Body of pancreas (tissue), 4 donors: Measurements from ENCODE around the gene ARID3A. TPM values are rescaled to one million over a fixed set of nuclear protein-coding genes. Genes with fewer than 3 reads are reported as not detected.
"Not testable (repeated sequence)": the region's sequence is repeated elsewhere in the genome, so short reads cannot be mapped to it uniquely, and the experiment has no call there.

Experiments
- ATAC-seq: fragments of 150-250 bp; one replicate; pipeline ENCODE4 v1.9.1; 2016
- DNase-seq, 4 donors: peaks; one replicate each; pipeline ENCODE4 v3.0.0-alpha.2; 2019
- H3K27ac ChIP-seq, 4 donors: fragments of 200-600 bp; sonication (generic); 1 replicate in 3 of 4; 2 replicates in 1 of 4; pipeline versions ENCODE4 v1.5.1 to v1.6.1; 2016 to 2019; ENCODE audit warnings: mild to moderate bottlenecking in 1 of 4, mixed read lengths in 1 of 4, moderate library complexity in 1 of 4
- H3K27me3 ChIP-seq, 2 donors: fragments of 200-600 bp; sonication (generic); one replicate each; pipeline ENCODE4 v1.6.0; 2016; ENCODE audit warnings: mild to moderate bottlenecking in 1 of 2
- H3K36me3 ChIP-seq, 2 donors: fragments of 200-600 bp; sonication (generic); replicated peaks in 1 of 2; 2 replicates each; pipeline ENCODE4 v1.5.1; 2016; ENCODE audit warnings: low read depth in 2 of 2; ENCODE audit not compliant: insufficient read depth in 1 of 2
- H3K4me1 ChIP-seq: fragments of 200-600 bp; sonication (generic); one replicate; pipeline ENCODE4 v1.6.0; 2016
- H3K4me3 ChIP-seq, 2 donors: fragments of 200-600 bp; sonication (generic); 1 replicate in 1 of 2; 2 replicates in 1 of 2; pipeline ENCODE4 v1.5.1; 2016 to 2019
- H3K9me3 ChIP-seq, 3 donors: fragments of 200-600 bp; sonication (generic); 1 replicate in 2 of 3; 2 replicates in 1 of 3; pipeline ENCODE4 v1.5.1; 2016
- POLR2A ChIP-seq, 3 donors: fragments of 450-650 bp; IDR thresholded peaks; one replicate each; pipeline ENCODE4 v1.6.1; 2016; ENCODE audit warnings: antibody characterized with exemption in 3 of 3, mild to moderate bottlenecking in 2 of 3
- WGBS, 2 donors: methylation state at CpG; one replicate each; pipeline ENCODE4 v1.1.5; 2017; 5-methylcytosine and 5-hydroxymethylcytosine counted together
- intact Hi-C: fragments of 100-400 bp; cut with DNase I; formaldehyde crosslinking; loops from one replicate; pipeline ENCODE4 v1.15.1; 2023
- total RNA-seq, 2 donors: library from RNA; depleted of rRNA; stranded (reverse); fragments of >200 nt; gene quantifications; one replicate each; pipeline ENCODE4 v1.1.0, GENCODE V29; 2016
- TF ChIP-seq, protein P1 (sequence below), 7 experiments: fragments of 450-650 bp in 4 of 7; fragments of 200-600 bp in 3 of 7; sonication (generic) in 3 of 7; IDR thresholded peaks; one replicate each; pipeline ENCODE4 v1.5.1; 2016 to 2019; ENCODE audit warnings: antibody characterized with exemption in 7 of 7

Gene ARID3A, protein sequence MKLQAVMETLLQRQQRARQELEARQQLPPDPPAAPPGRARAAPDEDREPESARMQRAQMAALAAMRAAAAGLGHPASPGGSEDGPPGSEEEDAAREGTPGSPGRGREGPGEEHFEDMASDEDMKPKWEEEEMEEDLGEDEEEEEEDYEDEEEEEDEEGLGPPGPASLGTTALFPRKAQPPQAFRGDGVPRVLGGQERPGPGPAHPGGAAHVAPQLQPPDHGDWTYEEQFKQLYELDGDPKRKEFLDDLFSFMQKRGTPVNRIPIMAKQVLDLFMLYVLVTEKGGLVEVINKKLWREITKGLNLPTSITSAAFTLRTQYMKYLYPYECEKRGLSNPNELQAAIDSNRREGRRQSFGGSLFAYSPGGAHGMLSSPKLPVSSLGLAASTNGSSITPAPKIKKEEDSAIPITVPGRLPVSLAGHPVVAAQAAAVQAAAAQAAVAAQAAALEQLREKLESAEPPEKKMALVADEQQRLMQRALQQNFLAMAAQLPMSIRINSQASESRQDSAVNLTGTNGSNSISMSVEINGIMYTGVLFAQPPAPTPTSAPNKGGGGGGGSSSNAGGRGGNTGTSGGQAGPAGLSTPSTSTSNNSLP
- 1 to 10 TPM; 3.1 to 5.9 TPM for total RNA-seq

DNA sequence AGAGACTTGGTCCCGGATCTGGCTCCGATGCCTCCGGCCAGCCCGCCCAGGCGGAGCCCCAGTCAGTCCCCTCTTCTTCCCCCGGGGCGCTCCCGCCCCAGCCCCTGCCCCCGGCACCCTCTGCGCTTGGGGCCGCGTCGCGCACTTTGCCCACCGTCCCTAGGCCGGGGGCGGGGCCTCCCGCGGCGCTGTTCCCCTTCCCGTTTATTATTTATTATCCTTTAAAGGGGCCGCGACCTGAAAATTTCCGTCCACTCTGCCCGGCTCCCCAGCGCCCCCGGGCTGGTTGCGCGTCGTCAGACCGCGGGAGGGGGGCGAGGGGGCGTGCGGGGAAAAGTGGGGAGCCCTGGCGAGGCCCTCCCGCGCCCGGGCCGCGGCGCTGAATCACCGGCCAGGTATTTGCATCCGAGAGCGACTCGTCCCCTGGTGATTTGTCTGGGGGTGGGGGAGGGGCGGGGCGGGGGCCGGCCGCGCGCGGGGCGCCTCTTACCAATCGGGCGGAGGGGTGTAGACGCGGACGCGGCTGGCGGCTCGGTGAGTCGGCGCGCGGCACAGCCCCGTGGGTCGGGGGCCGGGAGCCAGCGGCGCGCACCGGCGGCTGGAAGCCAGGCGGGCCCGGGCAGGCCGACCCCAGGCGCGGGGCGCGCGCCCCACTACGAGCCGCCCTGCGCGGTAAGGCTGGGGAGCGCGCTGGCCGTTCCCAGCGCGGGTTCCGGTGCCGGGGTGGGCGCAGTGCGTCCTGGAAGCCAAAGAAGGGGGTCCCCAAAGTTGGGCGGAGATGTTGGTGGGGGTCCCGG lies at the start of gene ARID3A:
Gene ARID3A (plus strand): TSS at position 510 of the 797 bp plus-strand sequence. CDS start 3,494 bp downstream, outside the sequence.
- H3K4me1 ChIP-seq = peaks cover 28% of the 10 kb centered on the region
- WGBS, 2 donors = 0 to 1% methylated on average over 8 to 94 of the region's 97 CpGs
- ATAC-seq (peak; percentile 85), DNase-seq (peak; percentile 80 to 83 (median 82))
- H3K27me3 ChIP-seq = no peaks in the 10 kb centered on the region
- no peaks in the 10 kb centered on the region for H3K9me3 ChIP-seq
- peak within 1 kb of the TSS; percentile 74 to 84 for H3K4me3 ChIP-seq
- H3K36me3 ChIP-seq = no peaks in the 10 kb centered on the region
- TF ChIP-seq POLR2A (IDR thresholded peaks at IDR 0.05) = peak in 2 of 3 donors; percentile 9 to 20
- TF ChIP-seq, protein P1, sequence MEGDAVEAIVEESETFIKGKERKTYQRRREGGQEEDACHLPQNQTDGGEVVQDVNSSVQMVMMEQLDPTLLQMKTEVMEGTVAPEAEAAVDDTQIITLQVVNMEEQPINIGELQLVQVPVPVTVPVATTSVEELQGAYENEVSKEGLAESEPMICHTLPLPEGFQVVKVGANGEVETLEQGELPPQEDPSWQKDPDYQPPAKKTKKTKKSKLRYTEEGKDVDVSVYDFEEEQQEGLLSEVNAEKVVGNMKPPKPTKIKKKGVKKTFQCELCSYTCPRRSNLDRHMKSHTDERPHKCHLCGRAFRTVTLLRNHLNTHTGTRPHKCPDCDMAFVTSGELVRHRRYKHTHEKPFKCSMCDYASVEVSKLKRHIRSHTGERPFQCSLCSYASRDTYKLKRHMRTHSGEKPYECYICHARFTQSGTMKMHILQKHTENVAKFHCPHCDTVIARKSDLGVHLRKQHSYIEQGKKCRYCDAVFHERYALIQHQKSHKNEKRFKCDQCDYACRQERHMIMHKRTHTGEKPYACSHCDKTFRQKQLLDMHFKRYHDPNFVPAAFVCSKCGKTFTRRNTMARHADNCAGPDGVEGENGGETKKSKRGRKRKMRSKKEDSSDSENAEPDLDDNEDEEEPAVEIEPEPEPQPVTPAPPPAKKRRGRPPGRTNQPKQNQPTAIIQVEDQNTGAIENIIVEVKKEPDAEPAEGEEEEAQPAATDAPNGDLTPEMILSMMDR (IDR thresholded peaks at IDR 0.05) = no peak
- peak within 1 kb of the TSS; percentile 73 to 93 (median 84) for H3K27ac ChIP-seq
- intact Hi-C loops = no loop called here

DNA sequence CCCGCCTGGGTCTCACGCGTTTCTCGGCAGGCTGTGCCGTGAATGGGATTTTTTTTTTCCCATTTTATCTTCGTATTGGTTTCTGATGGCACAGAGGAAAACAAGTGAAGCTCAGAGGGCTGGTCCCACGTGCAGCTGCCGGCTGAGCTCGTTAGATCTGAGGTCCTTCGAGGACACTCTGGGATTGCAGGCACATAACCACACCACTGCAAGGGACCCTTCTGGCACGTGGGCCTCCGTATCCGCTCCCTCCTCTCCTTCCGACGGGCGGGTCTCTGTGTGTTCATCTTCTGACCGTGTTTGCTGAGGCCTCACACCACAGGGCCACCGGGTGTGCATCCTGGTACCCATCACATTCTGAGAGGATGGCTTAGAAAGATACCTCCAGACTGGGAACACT lies 49.7 kb upstream of the ARID3A start:
- no peaks in the 10 kb centered on the region for H3K9me3 ChIP-seq
- H3K4me3 ChIP-seq = no peak overlapping the region
- 79 to 91% methylated on average over 14 to 17 of the region's 18 CpGs for WGBS, 2 donors
- H3K27me3 ChIP-seq = no peaks in the 10 kb centered on the region
- peaks cover 3% of the 10 kb centered on the region for H3K4me1 ChIP-seq
- no peak overlapping the region for H3K27ac ChIP-seq
- ATAC-seq = no peak
- no peak for TF ChIP-seq POLR2A (IDR thresholded peaks at IDR 0.05)
- TF ChIP-seq, protein P1 (IDR thresholded peaks at IDR 0.05) = no peak
- intact Hi-C loops = no loop called here
- H3K36me3 ChIP-seq = peaks cover 2% of the 10 kb centered on the region in 2 donors
- DNase-seq = no peak

DNA sequence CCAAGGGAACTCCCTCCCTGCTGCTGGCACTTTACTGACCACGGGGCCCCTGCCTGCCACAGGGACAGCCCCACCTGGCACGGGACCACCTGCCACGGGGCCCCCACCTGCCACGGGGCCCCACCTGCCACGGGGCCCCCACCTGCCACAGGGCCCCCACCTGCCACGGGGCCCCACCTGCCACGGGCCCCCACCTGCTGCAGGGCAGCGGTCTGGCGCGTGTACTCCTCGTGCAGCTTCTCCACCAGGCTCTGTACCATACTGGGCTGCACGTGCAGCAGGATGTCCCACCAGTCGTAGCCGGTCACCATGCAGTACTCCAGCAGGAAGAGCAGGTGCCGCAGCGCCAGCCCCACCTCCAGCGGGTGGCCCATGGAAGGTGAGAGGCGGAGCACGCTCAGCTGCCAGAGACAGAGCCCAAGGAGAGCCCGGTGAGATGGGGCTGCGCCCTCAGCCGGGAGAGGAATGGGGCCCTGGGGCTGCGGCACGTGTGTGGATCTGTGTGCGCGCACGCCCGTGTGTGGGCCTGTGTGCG lies 49.0 kb upstream of the ARID3A start:
- no peak for DNase-seq
- WGBS, 2 donors = 93 to 95% methylated on average over 15 to 18 of the region's 29 CpGs
- H3K36me3 ChIP-seq = peaks cover 3 to 4% of the 10 kb centered on the region in 2 donors
- no peak overlapping the region for H3K4me3 ChIP-seq
- H3K27ac ChIP-seq = no peak overlapping the region
- no peak for TF ChIP-seq POLR2A (IDR thresholded peaks at IDR 0.05)
- TF ChIP-seq, protein P1 (IDR thresholded peaks at IDR 0.05) = no peak
- H3K27me3 ChIP-seq = no peaks in the 10 kb centered on the region
- ATAC-seq = no peak
- peaks cover 3% of the 10 kb centered on the region for H3K4me1 ChIP-seq
- H3K9me3 ChIP-seq = no peaks in the 10 kb centered on the region
- intact Hi-C loops = no loop called here

DNA sequence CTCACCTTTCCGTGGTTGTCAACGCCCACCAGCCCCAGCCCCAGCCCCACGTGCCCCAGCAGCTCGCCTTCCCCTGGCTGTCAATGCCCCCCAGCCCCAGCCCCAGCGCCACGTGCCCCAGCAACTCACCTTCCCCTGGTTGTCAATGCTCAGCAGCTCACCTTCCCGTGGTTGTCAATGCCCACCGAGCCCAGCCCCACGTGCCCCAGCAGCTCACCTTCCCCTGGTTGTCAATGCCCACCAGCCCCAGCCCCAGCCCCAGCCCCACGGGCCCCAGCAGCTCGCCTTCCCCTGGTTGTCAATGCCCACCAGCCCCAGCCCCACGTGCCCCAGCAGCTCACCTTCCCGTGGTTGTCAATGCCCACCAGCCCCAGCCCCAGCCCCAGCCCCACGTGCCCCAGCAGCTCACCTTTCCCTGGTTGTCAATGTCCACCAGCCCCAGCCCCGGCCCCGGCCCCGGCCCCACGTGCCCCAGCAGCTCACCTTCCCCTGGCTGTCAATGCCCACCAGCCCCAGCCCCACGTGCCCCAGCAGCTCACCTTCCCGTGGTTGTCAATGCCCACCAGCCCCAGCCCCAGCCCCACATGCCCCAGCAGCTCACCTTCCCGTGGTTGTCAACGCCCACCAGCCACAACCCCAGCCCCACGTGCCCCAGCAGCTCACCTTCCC lies 47.7 kb upstream of the ARID3A start:
- H3K4me3 ChIP-seq, DNase-seq, H3K9me3 ChIP-seq, H3K36me3 ChIP-seq, ATAC-seq, intact Hi-C loops, H3K4me1 ChIP-seq, H3K27me3 ChIP-seq, H3K27ac ChIP-seq: not testable (repeated sequence)
- WGBS, 2 donors = 87 to 91% methylated on average over 4 to 11 of the region's 23 CpGs

DNA sequence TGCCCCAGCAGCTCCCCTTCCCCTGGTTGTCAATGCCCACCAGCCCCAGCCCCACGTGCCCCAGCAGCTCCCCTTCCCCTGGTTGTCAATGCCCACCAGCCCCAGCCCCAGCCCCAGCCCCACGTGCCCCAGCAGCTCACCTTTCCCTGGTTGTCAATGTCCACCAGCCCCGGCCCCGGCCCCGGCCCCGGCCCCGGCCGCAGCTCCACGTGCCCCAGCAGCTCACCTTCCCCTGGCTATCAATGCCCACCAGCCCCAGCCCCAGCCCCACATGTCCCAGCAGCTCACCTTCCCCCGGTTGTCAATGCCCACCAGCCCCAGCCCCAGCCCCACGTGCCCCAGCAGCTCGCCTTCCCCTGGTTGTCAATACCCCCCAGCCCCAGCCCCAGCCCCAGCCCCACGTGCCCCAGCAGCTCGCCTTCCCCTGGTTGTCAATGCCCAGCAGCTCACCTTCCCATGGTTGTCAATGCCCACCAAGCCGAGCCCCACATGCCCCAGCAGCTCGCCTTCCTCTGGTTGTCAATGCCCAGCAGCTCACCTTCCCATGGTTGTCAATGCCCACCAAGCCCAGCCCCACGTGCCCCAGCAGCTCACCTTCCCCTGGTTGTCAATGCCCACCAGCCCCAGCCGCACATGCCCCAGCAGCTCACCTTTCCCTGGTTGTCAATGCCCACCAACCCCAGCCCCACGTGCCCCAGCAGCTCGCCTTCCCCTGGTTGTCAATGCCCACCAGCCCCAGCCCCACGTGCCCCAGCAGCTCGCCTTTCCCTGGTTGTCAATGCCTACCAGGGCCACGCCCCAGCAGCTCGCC lies 46.9 kb upstream of the ARID3A start:
- ATAC-seq, H3K27ac ChIP-seq, H3K9me3 ChIP-seq, H3K36me3 ChIP-seq, H3K4me1 ChIP-seq, H3K4me3 ChIP-seq, DNase-seq, intact Hi-C loops, H3K27me3 ChIP-seq: not testable (repeated sequence)
- 84 to 95% methylated on average over 13 to 17 of the region's 24 CpGs for WGBS, 2 donors
